Lower leg skin (tissue), 3 donors: Measurements from ENCODE around the gene NMT2.

ENCODE experiments used
- POLR2A ChIP-seq, 2 donors: fragments of 450-650 bp; IDR thresholded peaks; one replicate each; pipeline ENCODE4 v1.6.1; 2016 to 2017; ENCODE audit warnings: antibody characterized with exemption in 2 of 2, mild to moderate bottlenecking in 1 of 2, moderate library complexity in 1 of 2
- TF ChIP-seq, protein P1 (sequence below), 3 donors: fragments of 450-650 bp; IDR thresholded peaks; one replicate each; pipeline ENCODE4 v1.5.1; 2016; ENCODE audit warnings: antibody characterized with exemption in 3 of 3, mild to moderate bottlenecking in 3 of 3, moderate library complexity in 2 of 3

- TF ChIP-seq, protein P1, sequence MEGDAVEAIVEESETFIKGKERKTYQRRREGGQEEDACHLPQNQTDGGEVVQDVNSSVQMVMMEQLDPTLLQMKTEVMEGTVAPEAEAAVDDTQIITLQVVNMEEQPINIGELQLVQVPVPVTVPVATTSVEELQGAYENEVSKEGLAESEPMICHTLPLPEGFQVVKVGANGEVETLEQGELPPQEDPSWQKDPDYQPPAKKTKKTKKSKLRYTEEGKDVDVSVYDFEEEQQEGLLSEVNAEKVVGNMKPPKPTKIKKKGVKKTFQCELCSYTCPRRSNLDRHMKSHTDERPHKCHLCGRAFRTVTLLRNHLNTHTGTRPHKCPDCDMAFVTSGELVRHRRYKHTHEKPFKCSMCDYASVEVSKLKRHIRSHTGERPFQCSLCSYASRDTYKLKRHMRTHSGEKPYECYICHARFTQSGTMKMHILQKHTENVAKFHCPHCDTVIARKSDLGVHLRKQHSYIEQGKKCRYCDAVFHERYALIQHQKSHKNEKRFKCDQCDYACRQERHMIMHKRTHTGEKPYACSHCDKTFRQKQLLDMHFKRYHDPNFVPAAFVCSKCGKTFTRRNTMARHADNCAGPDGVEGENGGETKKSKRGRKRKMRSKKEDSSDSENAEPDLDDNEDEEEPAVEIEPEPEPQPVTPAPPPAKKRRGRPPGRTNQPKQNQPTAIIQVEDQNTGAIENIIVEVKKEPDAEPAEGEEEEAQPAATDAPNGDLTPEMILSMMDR (IDR thresholded peaks at IDR 0.05), result no peak
- TF ChIP-seq POLR2A (IDR thresholded peaks at IDR 0.05), result no peak
Measured at GRCh38 chr10:15150563-15150962, 17.9 kb downstream of the NMT2 start.
